GM23248 (cell line): ENCODE data around the gene STIM2. TPM values are rescaled to one million over a fixed set of nuclear protein-coding genes. Genes with fewer than 3 reads are reported as not detected.
A peak's percentile ranks its signal among the peaks of the same experiment; 100 is the strongest.

Source experiments
- DNase-seq: peaks from one replicate; pipeline ENCODE4 v3.0.0-alpha.2; 2015
- H2AFZ ChIP-seq: fragments of 200-600 bp; sonication (generic); 2 replicates; pipeline ENCODE4 v1.6.1; 2016; ENCODE audit warnings: antibody characterized with exemption
- H3F3A ChIP-seq: fragments of 200-600 bp; sonication (generic); 2 replicates; pipeline ENCODE4 v1.6.1; 2016; ENCODE audit warnings: mild to moderate bottlenecking, antibody characterized with exemption, mixed run types; ENCODE audit not compliant: insufficient read depth
- H3K27ac ChIP-seq: fragments of 200-600 bp; sonication (generic); 2 replicates; pipeline ENCODE4 v1.5.1; 2016; ENCODE audit warnings: mild to moderate bottlenecking
- H3K27me3 ChIP-seq: fragments of 200-600 bp; sonication (generic); replicated peaks from 2 replicates; pipeline ENCODE4 v1.6.1; 2016; ENCODE audit warnings: mild to moderate bottlenecking; ENCODE audit not compliant: insufficient read depth
- H3K36me3 ChIP-seq: fragments of 200-600 bp; sonication (generic); 2 replicates; pipeline ENCODE4 v1.6.1; 2016; ENCODE audit warnings: low read depth, mild to moderate bottlenecking
- H3K4me1 ChIP-seq: fragments of 200-600 bp; sonication (generic); 2 replicates; pipeline ENCODE4 v1.6.1; 2016; ENCODE audit warnings: mild to moderate bottlenecking; ENCODE audit not compliant: insufficient read depth
- H3K4me2 ChIP-seq: fragments of 200-600 bp; sonication (generic); one replicate; pipeline ENCODE4 v1.6.1; 2016; ENCODE audit warnings: mild to moderate bottlenecking; ENCODE audit not compliant: unreplicated experiment
- H3K4me3 ChIP-seq: fragments of 200-600 bp; sonication (generic); 2 replicates; pipeline ENCODE4 v1.5.1; 2016; ENCODE audit warnings: mild to moderate bottlenecking
- H3K79me2 ChIP-seq: fragments of 200-600 bp; sonication (generic); 2 replicates; pipeline ENCODE4 v1.6.1; 2016; ENCODE audit warnings: mild to moderate bottlenecking; ENCODE audit not compliant: insufficient read depth
- H3K9ac ChIP-seq: fragments of 200-600 bp; sonication (generic); 2 replicates; pipeline ENCODE4 v1.6.1; 2016; ENCODE audit warnings: mild to moderate bottlenecking
- H3K9me2 ChIP-seq: fragments of 200-600 bp; sonication (generic); 2 replicates; pipeline ENCODE4 v1.6.1; 2016; ENCODE audit warnings: mixed run types, mild to moderate bottlenecking, moderate library complexity; ENCODE audit not compliant: insufficient read depth
- H3K9me3 ChIP-seq: fragments of 200-600 bp; sonication (generic); one replicate; pipeline ENCODE4 v1.6.1; 2017; ENCODE audit warnings: low read depth
- H4K20me1 ChIP-seq: fragments of 200-600 bp; sonication (generic); 2 replicates; pipeline ENCODE4 v1.6.0; 2016; ENCODE audit not compliant: insufficient read depth
- EZH2 ChIP-seq: fragments of 200-600 bp; sonication (generic); IDR thresholded peaks from 2 replicates; pipeline ENCODE4 v1.6.1; 2018; ENCODE audit warnings: antibody characterized with exemption, mild to moderate bottlenecking; ENCODE audit not compliant: insufficient read depth, poor library complexity, severe bottlenecking
- EZH2phosphoT487 ChIP-seq: fragments of 200-600 bp; sonication (generic); IDR thresholded peaks from 2 replicates; pipeline ENCODE4 v1.6.1; 2018; ENCODE audit warnings: antibody characterized with exemption, moderate library complexity, mild to moderate bottlenecking, low read depth; ENCODE audit not compliant: insufficient read depth
- WGBS, 2 experiments: methylation state at CpG; one replicate each; pipeline ENCODE4 v1.1.6; 2015 to 2017; ENCODE audit warnings: low lambda C conversion rate in 2 of 2, low coverage in 1 of 2; ENCODE audit errors: missing lambda C conversion rate in 2 of 2; 5-methylcytosine and 5-hydroxymethylcytosine counted together
- in situ Hi-C: fragments of 300-500 bp; cut with MboI; formaldehyde crosslinking; loops from 2 replicates; pipeline ENCODE4 v1.15.0; 2020
- polyA plus RNA-seq: library from polyadenylated mRNA; unstranded; fragments of >200 nt; fragmentation: Nextera tagmentation; extraction: Ambion mirVana; gene quantifications from 2 replicates; pipeline ENCODE4 v1.2.1, GENCODE V29; 2016
- total RNA-seq: library from RNA; depleted of rRNA; stranded (reverse); fragments of >200 nt; shearing (Covaris generic); gene quantifications from 2 replicates; pipeline ENCODE4 v1.2.3, GENCODE V29; 2014

Gene STIM2
- total and polyA plus RNA-seq, 2 experiments from 2014 or later, result 10.8 to 13.8 TPM

GRCh38 chr4:26871611-26872010 is 11.0 kb downstream of the STIM2 start:
- H3K27ac ChIP-seq, result peak overlapping the region; percentile 47
- DNase-seq, result peak; percentile 88
- H3K4me1 ChIP-seq, result peaks cover 22% of the 10 kb centered on the region
- H3F3A ChIP-seq, result peaks cover 14% of the 10 kb centered on the region; the same call in 1 of the 2 replicates
- no peaks in the 10 kb centered on the region for H3K9me2 ChIP-seq
- peak overlapping the region; percentile 8; the same call in 1 of the 2 replicates for H3K4me3 ChIP-seq
- TF ChIP-seq EZH2phosphoT487 (no peak), EZH2 (no peak)
- H3K9ac ChIP-seq, result no peak overlapping the region
- H3K27me3 ChIP-seq, result no peaks in the 10 kb centered on the region
- WGBS, 2 experiments, result 15 to 25% methylated on average over 3 of the region's 3 CpGs
- H3K36me3 ChIP-seq, result no peaks in the 10 kb centered on the region
- H3K4me2 ChIP-seq, result peak overlapping the region; percentile 73
- in situ Hi-C loops, result no loop called here
- H3K9me3 ChIP-seq, result no peaks in the 10 kb centered on the region
- peaks cover 71% of the 10 kb centered on the region for H3K79me2 ChIP-seq
- peak overlapping the region; percentile 4; the same call in 1 of the 2 replicates for H2AFZ ChIP-seq
- no peaks in the 10 kb centered on the region for H4K20me1 ChIP-seq

DNA sequence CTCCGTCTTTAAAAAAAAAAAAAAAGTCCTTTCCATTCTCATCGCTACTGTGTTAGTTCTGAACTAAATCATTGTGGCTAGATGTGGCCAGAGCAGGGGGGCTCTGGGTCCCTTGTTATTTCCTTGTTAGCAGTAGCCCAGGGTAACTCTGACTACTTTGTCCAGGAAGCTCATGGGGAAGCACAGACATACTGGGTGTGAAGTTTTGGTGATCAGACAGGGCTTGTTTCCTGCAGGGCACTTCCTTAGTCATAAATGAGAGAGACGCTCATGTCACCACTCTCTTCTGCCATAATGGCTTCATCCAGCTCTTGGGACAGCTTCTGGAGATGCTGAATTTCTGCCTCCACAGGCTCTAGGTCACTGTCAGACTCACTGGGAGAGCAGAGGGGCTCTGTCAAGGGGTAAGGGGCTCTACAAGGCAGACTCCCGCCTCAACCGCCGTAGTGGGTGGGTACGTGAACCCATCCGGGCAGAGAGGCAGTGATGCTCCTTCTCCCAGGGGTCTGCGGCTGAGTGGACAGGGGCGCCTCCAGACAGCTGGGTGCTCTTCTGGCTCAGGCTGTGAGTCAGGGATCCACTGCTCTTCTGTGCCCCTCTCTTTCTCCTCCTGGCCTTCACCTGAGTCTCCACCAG is 12.9 kb downstream of the STIM2 start:
- TF ChIP-seq EZH2, result no peak
- TF ChIP-seq EZH2phosphoT487, result no peak
- no peak for DNase-seq
- H3K27me3 ChIP-seq, result no peaks in the 10 kb centered on the region
- H2AFZ ChIP-seq, result no peak overlapping the region
- H4K20me1 ChIP-seq, result no peaks in the 10 kb centered on the region
- H3K4me2 ChIP-seq, result no peak overlapping the region
- 94 to 98% methylated on average over 10 of the region's 10 CpGs for WGBS, 2 experiments
- in situ Hi-C loops, result no loop called here
- H3K9me2 ChIP-seq, result no peaks in the 10 kb centered on the region
- no peak overlapping the region for H3K9ac ChIP-seq
- peaks cover 14% of the 10 kb centered on the region; the same call in 1 of the 2 replicates for H3F3A ChIP-seq
- H3K9me3 ChIP-seq, result no peaks in the 10 kb centered on the region
- no peak overlapping the region for H3K4me3 ChIP-seq
- H3K27ac ChIP-seq, result no peak overlapping the region
- H3K36me3 ChIP-seq, result no peaks in the 10 kb centered on the region
- H3K4me1 ChIP-seq, result peaks cover 22% of the 10 kb centered on the region
- H3K79me2 ChIP-seq, result peaks cover 71% of the 10 kb centered on the region

DNA sequence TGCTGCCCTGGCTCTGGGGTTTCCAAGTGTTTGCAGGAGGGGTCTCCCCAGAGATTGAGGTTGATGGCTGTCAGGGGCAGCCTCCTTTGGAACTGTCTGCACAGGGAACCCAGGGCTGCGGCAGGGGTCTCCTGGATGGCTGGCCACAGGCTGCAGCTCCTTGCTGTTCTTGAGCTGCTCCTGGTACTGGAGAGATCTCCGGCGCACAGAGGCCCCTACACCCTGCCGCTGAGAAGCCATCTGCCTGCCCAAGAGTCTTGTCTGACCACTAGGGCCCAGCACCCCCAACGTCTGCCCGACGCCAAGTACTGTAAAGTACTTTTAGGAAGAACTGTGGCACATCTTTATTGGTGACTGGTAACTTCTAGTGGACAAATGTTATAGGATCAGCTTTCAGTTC is 13.5 kb downstream of the STIM2 start:
- peaks cover 70% of the 10 kb centered on the region for H3K79me2 ChIP-seq
- DNase-seq, result no peak
- H3F3A ChIP-seq, result peaks cover 14% of the 10 kb centered on the region; the same call in 1 of the 2 replicates
- no peak overlapping the region for H3K9ac ChIP-seq
- H3K4me1 ChIP-seq, result peaks cover 27% of the 10 kb centered on the region
- 91 to 93% methylated on average over 7 of the region's 7 CpGs for WGBS, 2 experiments
- H3K9me2 ChIP-seq, result no peaks in the 10 kb centered on the region
- H2AFZ ChIP-seq, result no peak overlapping the region
- H3K4me2 ChIP-seq, result no peak overlapping the region
- H3K27me3 ChIP-seq, result no peaks in the 10 kb centered on the region
- H3K36me3 ChIP-seq, result no peaks in the 10 kb centered on the region
- H3K9me3 ChIP-seq, result no peaks in the 10 kb centered on the region
- no peak overlapping the region for H3K27ac ChIP-seq
- TF ChIP-seq EZH2 (no peak), EZH2phosphoT487 (no peak)
- H3K4me3 ChIP-seq, result no peak overlapping the region
- no peaks in the 10 kb centered on the region for H4K20me1 ChIP-seq
- in situ Hi-C loops, result no loop called here

GRCh38 chr4:26877406-26877805 is 16.8 kb downstream of the STIM2 start:
- Histone ChIP-seq H2AFZ (no peak overlapping the region), H3F3A (0 out of 2 replicates have a peak, but pooled peaks cover 4% of the 10 kb centered on the region), H3K79me2 (peaks cover 78% of the 10 kb centered on the region), H3K36me3 (no peaks in the 10 kb centered on the region), H3K4me2 (no peak overlapping the region), H4K20me1 (no peaks in the 10 kb centered on the region), H3K27me3 (no peaks in the 10 kb centered on the region), H3K9me3 (no peaks in the 10 kb centered on the region), H3K4me1 (peaks cover 10% of the 10 kb centered on the region; the same call in 1 of the 2 replicates), H3K27ac (no peak overlapping the region), H3K9me2 (no peaks in the 10 kb centered on the region), H3K9ac (no peak overlapping the region), H3K4me3 (no peak overlapping the region)
- no peak for DNase-seq
- TF ChIP-seq EZH2 (no peak), EZH2phosphoT487 (no peak)
- in situ Hi-C loops, result no loop called here
- WGBS, 2 experiments, result 97 to 98% methylated on average over 3 of the region's 3 CpGs
